Measurements from ENCODE around the gene CCL23. TPM values are rescaled to one million over a fixed set of nuclear protein-coding genes. Genes with fewer than 3 reads are reported as not detected.

Gene CCL23, protein sequence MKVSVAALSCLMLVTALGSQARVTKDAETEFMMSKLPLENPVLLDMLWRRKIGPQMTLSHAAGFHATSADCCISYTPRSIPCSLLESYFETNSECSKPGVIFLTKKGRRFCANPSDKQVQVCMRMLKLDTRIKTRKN
- polyA plus RNA-seq (2011; rRNA removed) (not detected in 2 replicates), polyA minus RNA-seq (2011; rRNA and poly(A)+ RNA removed) (not detected in 2 replicates)

DNA sequence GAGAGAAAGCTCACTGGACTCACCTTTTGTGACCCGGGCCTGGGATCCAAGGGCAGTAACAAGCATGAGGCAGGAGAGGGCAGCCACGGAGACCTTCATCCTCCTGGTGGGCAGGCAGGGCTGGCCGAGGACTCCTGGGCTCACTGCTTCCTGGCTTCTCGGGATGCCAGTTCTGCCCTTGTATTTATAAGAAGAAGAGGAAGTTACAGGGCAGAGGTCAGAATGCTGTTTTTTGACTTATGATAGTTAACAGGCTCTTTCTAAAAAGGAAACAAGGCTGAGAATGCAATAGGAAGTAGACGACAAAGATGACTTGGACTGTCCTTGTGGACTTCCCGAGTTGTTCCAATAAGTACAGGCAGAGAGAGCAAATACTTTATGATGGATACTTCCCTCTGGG is at the start of gene CCL23:
Gene CCL23 (minus strand): TSS at position 174 of the 400 bp plus-strand sequence. CDS start 75 bp downstream, at position 99.
- DNase-seq (ENCODE audit: low read depth): no peak
- POLR2A ChIA-PET: no interaction called here
- CTCF ChIA-PET: no interaction called here
- Histone ChIP-seq H3K4me3 (ENCODE audit: low read depth, low read length) (no peak within 1 kb of the TSS), H3K36me3 (ENCODE audit: control insufficient read depth, insufficient read depth, low read length) (no peaks in the 10 kb centered on the region), H3K27me3 (ENCODE audit: control insufficient read depth, insufficient read depth, low read length) (no peaks in the 10 kb centered on the region)
- TF ChIP-seq, protein P1, sequence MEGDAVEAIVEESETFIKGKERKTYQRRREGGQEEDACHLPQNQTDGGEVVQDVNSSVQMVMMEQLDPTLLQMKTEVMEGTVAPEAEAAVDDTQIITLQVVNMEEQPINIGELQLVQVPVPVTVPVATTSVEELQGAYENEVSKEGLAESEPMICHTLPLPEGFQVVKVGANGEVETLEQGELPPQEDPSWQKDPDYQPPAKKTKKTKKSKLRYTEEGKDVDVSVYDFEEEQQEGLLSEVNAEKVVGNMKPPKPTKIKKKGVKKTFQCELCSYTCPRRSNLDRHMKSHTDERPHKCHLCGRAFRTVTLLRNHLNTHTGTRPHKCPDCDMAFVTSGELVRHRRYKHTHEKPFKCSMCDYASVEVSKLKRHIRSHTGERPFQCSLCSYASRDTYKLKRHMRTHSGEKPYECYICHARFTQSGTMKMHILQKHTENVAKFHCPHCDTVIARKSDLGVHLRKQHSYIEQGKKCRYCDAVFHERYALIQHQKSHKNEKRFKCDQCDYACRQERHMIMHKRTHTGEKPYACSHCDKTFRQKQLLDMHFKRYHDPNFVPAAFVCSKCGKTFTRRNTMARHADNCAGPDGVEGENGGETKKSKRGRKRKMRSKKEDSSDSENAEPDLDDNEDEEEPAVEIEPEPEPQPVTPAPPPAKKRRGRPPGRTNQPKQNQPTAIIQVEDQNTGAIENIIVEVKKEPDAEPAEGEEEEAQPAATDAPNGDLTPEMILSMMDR (IDR thresholded peaks at IDR 0.05; ENCODE audit: insufficient read depth, low read depth, low read length): no peak

DNA sequence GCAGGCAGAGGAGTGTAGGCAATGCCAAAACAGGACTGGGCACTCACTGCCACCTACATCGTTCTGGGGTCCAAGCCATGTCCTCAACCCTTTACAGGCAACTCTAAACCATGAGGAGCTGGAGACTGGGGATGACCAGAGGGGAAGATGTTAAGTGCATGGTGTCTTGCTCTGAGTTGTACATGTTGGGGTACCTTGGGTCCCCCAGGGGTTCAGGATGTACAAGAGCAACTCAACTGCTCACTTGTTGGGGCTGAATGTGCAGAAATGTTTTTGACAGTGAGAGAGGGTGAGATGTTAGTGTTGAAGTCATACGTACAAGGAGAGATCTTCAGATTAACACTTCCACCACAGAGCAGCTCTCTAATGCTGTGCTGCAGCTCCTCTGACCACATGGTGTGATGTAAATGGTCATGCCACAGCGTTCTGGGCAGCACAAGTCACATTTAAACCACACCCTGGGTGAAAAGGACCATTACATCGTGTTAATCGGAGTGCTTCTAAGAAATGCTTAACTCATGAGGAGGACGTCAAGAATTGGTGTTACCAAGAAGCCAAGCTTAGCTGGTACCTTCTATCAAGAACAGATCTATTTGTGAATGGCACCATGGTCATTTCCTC is 48.7 kb upstream of the CCL23 start:
- Histone ChIP-seq H3K27me3 (ENCODE audit: control insufficient read depth, insufficient read depth, low read length) (0 out of 2 replicates have a peak, but pooled peaks cover 2% of the 10 kb centered on the region), H3K36me3 (ENCODE audit: control insufficient read depth, insufficient read depth, low read length) (no peaks in the 10 kb centered on the region), H3K4me3 (ENCODE audit: low read depth, low read length) (no peak overlapping the region)
- POLR2A ChIA-PET: no interaction called here
- CTCF ChIA-PET: no interaction called here
- TF ChIP-seq, protein P1 (IDR thresholded peaks at IDR 0.05; ENCODE audit: insufficient read depth, low read depth, low read length): no peak
- DNase-seq (ENCODE audit: low read depth): no peak

DNA sequence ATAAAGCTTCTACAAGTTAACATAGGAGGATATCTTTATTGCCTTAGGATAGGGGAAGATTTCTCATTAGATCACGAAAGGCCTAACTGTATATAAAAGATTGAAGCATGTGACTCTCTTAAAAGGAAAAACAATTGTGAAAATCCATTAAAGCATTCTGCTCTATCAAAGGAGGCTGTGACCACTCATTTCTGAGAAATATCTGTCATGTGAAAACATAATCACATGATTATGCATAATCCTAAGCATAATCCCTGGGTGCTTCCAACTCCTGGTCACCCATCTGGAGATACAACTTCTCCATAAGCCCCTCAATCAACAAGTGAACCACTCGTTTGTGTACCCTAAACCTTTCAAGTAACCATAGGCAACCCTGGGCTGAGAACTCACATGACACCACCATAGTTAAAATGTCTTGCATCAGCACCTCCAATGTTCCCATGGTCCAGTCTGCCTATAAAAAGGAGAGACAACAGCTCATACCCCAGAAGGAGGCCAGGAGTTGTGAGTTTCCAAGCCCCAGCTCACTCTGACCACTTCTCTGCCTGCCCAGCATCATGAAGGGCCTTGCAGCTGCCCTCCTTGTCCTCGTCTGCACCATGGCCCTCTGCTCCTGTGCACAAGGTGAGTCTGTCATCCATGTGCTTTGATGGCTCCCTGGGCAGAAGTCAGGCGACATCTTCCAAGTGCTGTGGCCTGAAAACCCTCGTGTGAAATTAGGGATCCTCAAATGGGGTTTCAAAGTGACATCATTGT is 46.2 kb upstream of the CCL23 start, which contains the start of gene CCL18:
Gene CCL18 (plus strand): TSS at position 487 of the 756 bp plus-strand sequence. CDS start 71 bp downstream, at position 558.
- H3K27me3 ChIP-seq (ENCODE audit: control insufficient read depth, insufficient read depth, low read length): no peaks in the 10 kb centered on the region
- no peak within 1 kb of the TSS for H3K4me3 ChIP-seq (ENCODE audit: low read depth, low read length)
- no peaks in the 10 kb centered on the region for H3K36me3 ChIP-seq (ENCODE audit: control insufficient read depth, insufficient read depth, low read length)
- TF ChIP-seq, protein P1 (IDR thresholded peaks at IDR 0.05; ENCODE audit: insufficient read depth, low read depth, low read length): no peak
- no peak for DNase-seq (ENCODE audit: low read depth)
- POLR2A ChIA-PET: no interaction called here
- CTCF ChIA-PET: no interaction called here

DNA sequence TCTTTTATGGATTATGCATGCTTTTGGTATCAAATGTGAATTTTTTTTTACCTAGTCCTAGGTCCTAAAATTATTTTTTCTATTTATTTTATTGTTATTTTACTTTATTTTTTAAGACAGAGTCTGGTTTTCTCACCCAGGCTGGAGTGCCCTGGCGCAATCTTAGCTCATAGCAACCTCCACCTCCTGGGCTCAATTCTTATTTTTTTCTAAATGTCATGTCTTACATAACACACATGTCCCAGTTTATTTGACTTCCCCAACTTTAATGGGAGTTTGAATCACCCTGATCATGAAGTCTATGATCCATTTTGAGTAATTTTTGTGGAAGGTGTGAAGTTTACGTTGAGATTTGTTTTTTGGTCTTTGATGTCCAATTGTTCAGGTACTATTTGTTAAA is 43.0 kb upstream of the CCL23 start:
- Histone ChIP-seq H3K27me3 (ENCODE audit: control insufficient read depth, insufficient read depth, low read length) (no peaks in the 10 kb centered on the region), H3K4me3 (ENCODE audit: low read depth, low read length) (no peak overlapping the region), H3K36me3 (ENCODE audit: control insufficient read depth, insufficient read depth, low read length) (no peaks in the 10 kb centered on the region)
- DNase-seq (ENCODE audit: low read depth): no peak
- ChIA-PET POLR2A (no interaction called here), CTCF (no interaction called here)
- TF ChIP-seq, protein P1 (IDR thresholded peaks at IDR 0.05; ENCODE audit: insufficient read depth, low read depth, low read length): no peak

DNA sequence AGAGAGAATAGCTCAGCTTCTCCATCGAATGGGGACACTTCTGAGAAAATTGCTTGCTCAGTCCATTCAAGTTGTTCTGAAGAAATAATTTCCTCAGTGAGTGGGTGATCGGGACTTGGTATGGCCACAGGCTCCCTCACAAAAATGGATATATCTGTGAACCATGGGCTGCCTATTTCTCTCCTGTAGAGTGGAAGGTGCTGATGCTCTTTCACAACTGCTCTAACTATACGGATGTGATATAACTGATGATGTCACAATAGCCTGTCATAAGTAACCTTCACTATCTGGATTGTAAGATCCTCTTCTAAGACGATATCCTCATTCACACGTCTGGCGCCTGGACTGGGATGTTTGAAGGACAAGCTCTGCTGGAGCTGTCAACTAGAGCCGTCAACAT is 41.6 kb upstream of the CCL23 start:
- ChIA-PET POLR2A (no interaction called here), CTCF (interaction anchor here (1.7 kb wide), 1 partner anchor 13 kb away, joined by 3 read pairs; no protein-coding TSS in a partner anchor)
- Histone ChIP-seq H3K27me3 (ENCODE audit: control insufficient read depth, insufficient read depth, low read length) (no peaks in the 10 kb centered on the region), H3K36me3 (ENCODE audit: control insufficient read depth, insufficient read depth, low read length) (no peaks in the 10 kb centered on the region), H3K4me3 (ENCODE audit: low read depth, low read length) (no peak overlapping the region)
- no peak for DNase-seq (ENCODE audit: low read depth)
- TF ChIP-seq, protein P1 (IDR thresholded peaks at IDR 0.05; ENCODE audit: insufficient read depth, low read depth, low read length): no peak
